Liver (tissue), 9 donors: ENCODE results near the gene ACTN4. TPM values are rescaled to one million over a fixed set of nuclear protein-coding genes. Genes with fewer than 3 reads are reported as not detected.

ENCODE experiments used
- DNase-seq: peaks from one replicate; pipeline ENCODE4 v3.0.0-alpha.2; 2017; ENCODE audit warnings: low spot score
- H3K27ac ChIP-seq, 2 donors: one replicate each; pipeline ENCODE4 v1.7.0; 2013; ENCODE audit warnings: inconsistent platforms in 2 of 2, low read length in 2 of 2, control low read depth in 1 of 2, low read depth in 1 of 2, mild to moderate bottlenecking in 1 of 2
- H3K27me3 ChIP-seq, 4 donors: one replicate each; pipeline versions ENCODE4 v1.6.1 to v1.7.0; 2013; ENCODE audit warnings: low read length in 3 of 4, inconsistent platforms in 1 of 4, mild to moderate bottlenecking in 1 of 4, moderate library complexity in 1 of 4; ENCODE audit not compliant: control insufficient read depth in 4 of 4, insufficient read depth in 4 of 4
- H3K36me3 ChIP-seq, 4 donors: one replicate each; pipeline versions ENCODE4 v1.6.1 to v1.7.0; 2013; ENCODE audit warnings: low read length in 3 of 4, mild to moderate bottlenecking in 3 of 4, low read depth in 1 of 4, moderate library complexity in 1 of 4; ENCODE audit not compliant: control insufficient read depth in 4 of 4, insufficient read depth in 3 of 4
- H3K4me1 ChIP-seq, 4 donors: one replicate each; pipeline versions ENCODE4 v1.6.1 to v1.7.0; 2013; ENCODE audit warnings: low read length in 3 of 4, mild to moderate bottlenecking in 3 of 4, moderate library complexity in 1 of 4; ENCODE audit not compliant: control insufficient read depth in 4 of 4, insufficient read depth in 4 of 4
- H3K4me3 ChIP-seq, 3 donors: one replicate each; pipeline versions ENCODE4 v1.6.1 to v1.7.0; 2013; ENCODE audit warnings: low read length in 3 of 3, control low read depth in 1 of 3, low read depth in 1 of 3, mild to moderate bottlenecking in 1 of 3
- H3K9ac ChIP-seq, 2 donors: one replicate each; pipeline ENCODE4 v1.7.0; 2013; ENCODE audit warnings: low read length in 2 of 2, mild to moderate bottlenecking in 2 of 2, moderate library complexity in 2 of 2, control low read depth in 1 of 2, low read depth in 1 of 2
- H3K9me3 ChIP-seq, 4 donors: one replicate each; pipeline versions ENCODE4 v1.6.1 to v1.7.0; 2013; ENCODE audit warnings: low read length in 3 of 4; ENCODE audit not compliant: control insufficient read depth in 4 of 4
- ATF3 ChIP-seq: IDR thresholded peaks from 2 replicates; pipeline ENCODE4 v1.6.1; 2016; ENCODE audit warnings: antibody characterized with exemption
- CTCF ChIP-seq: fragments of 150-350 bp; IDR thresholded peaks from 2 replicates; pipeline ENCODE4 v1.5.1; 2017; ENCODE audit warnings: improper control_type of control experiment, low read depth, low read length; ENCODE audit not compliant: missing input control
- EGR1 ChIP-seq, 2 donors: IDR thresholded peaks; 2 replicates each; pipeline ENCODE4 v1.6.1; 2016 to 2018; ENCODE audit warnings: antibody characterized with exemption in 2 of 2, low read depth in 2 of 2
- FOXA1 ChIP-seq: IDR thresholded peaks from 2 replicates; pipeline ENCODE4 v1.6.1; 2016; ENCODE audit warnings: antibody characterized with exemption
- FOXA2 ChIP-seq: IDR thresholded peaks from 2 replicates; pipeline ENCODE4 v1.6.1; 2016; ENCODE audit warnings: antibody characterized with exemption
- GABPA ChIP-seq, 2 donors: IDR thresholded peaks in 1 of 2; conservative IDR thresholded peaks in 1 of 2; 2 replicates each; pipeline ENCODE4 v1.6.1; 2016; ENCODE audit warnings: antibody characterized with exemption in 2 of 2, mild to moderate bottlenecking in 1 of 2, moderate library complexity in 1 of 2
- HNF4A ChIP-seq, 2 donors: conservative IDR thresholded peaks; 2 replicates each; pipeline ENCODE4 v1.6.1; 2016; ENCODE audit warnings: antibody characterized with exemption in 2 of 2, mild to moderate bottlenecking in 2 of 2
- HNF4G ChIP-seq: IDR thresholded peaks from 2 replicates; pipeline ENCODE4 v1.6.1; 2016; ENCODE audit warnings: antibody characterized with exemption
- JUND ChIP-seq, 2 donors: IDR thresholded peaks; 2 replicates each; pipeline ENCODE4 v1.6.1; 2016; ENCODE audit warnings: antibody characterized with exemption in 2 of 2
- MAX ChIP-seq: IDR thresholded peaks from 2 replicates; pipeline ENCODE4 v1.6.1; 2016; ENCODE audit warnings: antibody characterized with exemption
- NR2F2 ChIP-seq: IDR thresholded peaks from 2 replicates; pipeline ENCODE4 v1.6.1; 2016; ENCODE audit warnings: antibody characterized with exemption
- RAD21 ChIP-seq, 2 donors: IDR thresholded peaks; 2 replicates each; pipeline ENCODE4 v1.6.1; 2016; ENCODE audit warnings: antibody characterized with exemption in 2 of 2, mild to moderate bottlenecking in 2 of 2
- REST ChIP-seq: IDR thresholded peaks from 2 replicates; pipeline ENCODE4 v1.6.1; 2016; ENCODE audit warnings: antibody characterized with exemption, mild to moderate bottlenecking
- RXRA ChIP-seq, 2 donors: IDR thresholded peaks; 2 replicates each; pipeline ENCODE4 v1.6.1; 2017 to 2018; ENCODE audit warnings: antibody characterized with exemption in 2 of 2, mild to moderate bottlenecking in 1 of 2
- SP1 ChIP-seq: IDR thresholded peaks from 2 replicates; pipeline ENCODE4 v1.6.1; 2018; ENCODE audit warnings: antibody characterized with exemption, mild to moderate bottlenecking
- TAF1 ChIP-seq: conservative IDR thresholded peaks from 2 replicates; pipeline ENCODE4 v1.6.1; 2016; ENCODE audit warnings: antibody characterized with exemption, mild to moderate bottlenecking
- YY1 ChIP-seq: IDR thresholded peaks from 2 replicates; pipeline ENCODE4 v1.6.1; 2016; ENCODE audit warnings: antibody characterized with exemption, mild to moderate bottlenecking
- ZBTB33 ChIP-seq: IDR thresholded peaks from 2 replicates; pipeline ENCODE4 v1.6.1; 2016; ENCODE audit warnings: antibody characterized with exemption
- WGBS: extraction: QIAGEN DNeasy Blood & Tissue Kit; methylation state at CpG from one replicate; pipeline ENCODE4 v1.1.7; 2013; 5-methylcytosine and 5-hydroxymethylcytosine counted together
- polyA plus RNA-seq, 2 donors: library from polyadenylated mRNA; stranded (reverse) in 1 of 2; unstranded in 1 of 2; fragments of 200-250 nt in 1 of 2; fragments of >200 nt in 1 of 2; fragmentation: Nextera tagmentation in 1 of 2; extraction: Ambion mirVana in 1 of 2; gene quantifications; one replicate each; pipeline versions ENCODE4 v1.2.1 to v1.2.3, GENCODE V29; 2013 to 2015
- total RNA-seq, 2 donors: library from RNA; depleted of rRNA; stranded (reverse); fragments of >200 nt; gene quantifications; one replicate each; pipeline ENCODE4 v1.2.3, GENCODE V29; 2014
- donor health status: healthy.
- donor health status: healthy.
- donor health status: healthy.
- donor health status: healthy.
- donor health status: healthy.

The ACTN4 gene
- total and polyA plus RNA-seq, 4 donors: 35.4 to 164 (median 98.7) TPM

- no peak for DNase-seq
- Histone ChIP-seq H3K27me3 (no peaks in the 10 kb centered on the region), H3K27ac (peak overlapping the region; percentile 91), H3K4me3 (peak overlapping the region; percentile 94 to 99 (median 98)), H3K9ac (peak overlapping the region; percentile 96 to 99), H3K36me3 (no peaks in the 10 kb centered on the region), H3K4me1 (peaks cover 18 to 39% (median 32%) of the 10 kb centered on the region in 4 donors), H3K9me3 (no peaks in the 10 kb centered on the region)
- WGBS: under 1% methylated on average over 19 of the region's 19 CpGs
- TF ChIP-seq FOXA1: no peak
- TF ChIP-seq ZBTB33: no peak
- TF ChIP-seq MAX: no peak
- TF ChIP-seq CTCF: no peak
- no peak for TF ChIP-seq HNF4G
- TF ChIP-seq EGR1 (IDR thresholded peaks at IDR 0.05; ENCODE audit: low read depth in 2 of 2): no peak
- no peak for TF ChIP-seq RAD21 (IDR thresholded peaks at IDR 0.05)
- no peak for TF ChIP-seq FOXA2
- no peak for TF ChIP-seq YY1
- TF ChIP-seq RXRA (IDR thresholded peaks at IDR 0.05): no peak
- TF ChIP-seq GABPA (IDR thresholded peaks at IDR 0.05 in 1 of 2, conservative IDR thresholded peaks at IDR 0.05 in 1 of 2): no peak
- no peak for TF ChIP-seq SP1
- TF ChIP-seq NR2F2: no peak
- TF ChIP-seq REST: no peak
- no peak for TF ChIP-seq ATF3
- no peak for TF ChIP-seq HNF4A (conservative IDR thresholded peaks at IDR 0.05)
- TF ChIP-seq TAF1: no peak
- TF ChIP-seq JUND (IDR thresholded peaks at IDR 0.05): no peak
These were observed 718 bp downstream of the ACTN4 start for GRCh38 chr19:38647966-38648768.
